Measurements from ENCODE around the gene COL19A1.

DNA sequence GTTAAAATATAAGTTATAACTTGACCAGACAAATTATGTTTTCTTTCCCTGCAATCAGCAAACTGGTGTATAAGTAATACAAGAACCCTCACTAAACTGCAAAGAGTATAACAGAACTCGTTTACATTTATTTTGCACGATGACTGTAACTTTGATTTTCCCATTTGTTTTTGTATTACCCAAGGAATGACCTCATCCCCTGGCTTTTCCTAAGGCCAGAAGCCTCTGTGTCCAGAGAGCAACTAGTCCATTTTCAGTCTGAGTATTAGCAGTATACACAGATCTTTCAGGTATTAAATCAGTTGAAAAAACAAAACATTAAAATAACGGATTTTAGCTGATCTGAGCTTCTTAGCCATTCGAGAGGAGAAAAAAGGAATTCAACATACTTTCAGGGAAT lies 17.2 kb downstream of the COL19A1 start:
- TF ChIP-seq CREB1 (IDR thresholded peaks at IDR 0.05; ENCODE audit: low read depth) (no peak), YY1 (IDR thresholded peaks at IDR 0.05; ENCODE audit: low read depth) (no peak), RAD21 (IDR thresholded peaks at IDR 0.05; ENCODE audit: low read depth) (no peak), TEAD4 (IDR thresholded peaks at IDR 0.05) (no peak), EGR1 (IDR thresholded peaks at IDR 0.05) (no peak), CEBPB (IDR thresholded peaks at IDR 0.05) (no peak), EP300 (IDR thresholded peaks at IDR 0.05; ENCODE audit: borderline replicate concordance) (no peak), FOXM1 (IDR thresholded peaks at IDR 0.05; ENCODE audit: borderline replicate concordance, low read depth) (no peak), TAF1 (IDR thresholded peaks at IDR 0.05; ENCODE audit: low read depth) (no peak), TCF12 (IDR thresholded peaks at IDR 0.05; ENCODE audit: low read depth) (no peak)
- TF ChIP-seq, protein P1, sequence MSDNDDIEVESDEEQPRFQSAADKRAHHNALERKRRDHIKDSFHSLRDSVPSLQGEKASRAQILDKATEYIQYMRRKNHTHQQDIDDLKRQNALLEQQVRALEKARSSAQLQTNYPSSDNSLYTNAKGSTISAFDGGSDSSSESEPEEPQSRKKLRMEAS (IDR thresholded peaks at IDR 0.05) = no peak
- TF ChIP-seq, protein P2, sequence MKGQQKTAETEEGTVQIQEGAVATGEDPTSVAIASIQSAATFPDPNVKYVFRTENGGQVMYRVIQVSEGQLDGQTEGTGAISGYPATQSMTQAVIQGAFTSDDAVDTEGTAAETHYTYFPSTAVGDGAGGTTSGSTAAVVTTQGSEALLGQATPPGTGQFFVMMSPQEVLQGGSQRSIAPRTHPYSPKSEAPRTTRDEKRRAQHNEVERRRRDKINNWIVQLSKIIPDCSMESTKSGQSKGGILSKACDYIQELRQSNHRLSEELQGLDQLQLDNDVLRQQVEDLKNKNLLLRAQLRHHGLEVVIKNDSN (IDR thresholded peaks at IDR 0.05) = no peak
- TF ChIP-seq, protein P3, sequence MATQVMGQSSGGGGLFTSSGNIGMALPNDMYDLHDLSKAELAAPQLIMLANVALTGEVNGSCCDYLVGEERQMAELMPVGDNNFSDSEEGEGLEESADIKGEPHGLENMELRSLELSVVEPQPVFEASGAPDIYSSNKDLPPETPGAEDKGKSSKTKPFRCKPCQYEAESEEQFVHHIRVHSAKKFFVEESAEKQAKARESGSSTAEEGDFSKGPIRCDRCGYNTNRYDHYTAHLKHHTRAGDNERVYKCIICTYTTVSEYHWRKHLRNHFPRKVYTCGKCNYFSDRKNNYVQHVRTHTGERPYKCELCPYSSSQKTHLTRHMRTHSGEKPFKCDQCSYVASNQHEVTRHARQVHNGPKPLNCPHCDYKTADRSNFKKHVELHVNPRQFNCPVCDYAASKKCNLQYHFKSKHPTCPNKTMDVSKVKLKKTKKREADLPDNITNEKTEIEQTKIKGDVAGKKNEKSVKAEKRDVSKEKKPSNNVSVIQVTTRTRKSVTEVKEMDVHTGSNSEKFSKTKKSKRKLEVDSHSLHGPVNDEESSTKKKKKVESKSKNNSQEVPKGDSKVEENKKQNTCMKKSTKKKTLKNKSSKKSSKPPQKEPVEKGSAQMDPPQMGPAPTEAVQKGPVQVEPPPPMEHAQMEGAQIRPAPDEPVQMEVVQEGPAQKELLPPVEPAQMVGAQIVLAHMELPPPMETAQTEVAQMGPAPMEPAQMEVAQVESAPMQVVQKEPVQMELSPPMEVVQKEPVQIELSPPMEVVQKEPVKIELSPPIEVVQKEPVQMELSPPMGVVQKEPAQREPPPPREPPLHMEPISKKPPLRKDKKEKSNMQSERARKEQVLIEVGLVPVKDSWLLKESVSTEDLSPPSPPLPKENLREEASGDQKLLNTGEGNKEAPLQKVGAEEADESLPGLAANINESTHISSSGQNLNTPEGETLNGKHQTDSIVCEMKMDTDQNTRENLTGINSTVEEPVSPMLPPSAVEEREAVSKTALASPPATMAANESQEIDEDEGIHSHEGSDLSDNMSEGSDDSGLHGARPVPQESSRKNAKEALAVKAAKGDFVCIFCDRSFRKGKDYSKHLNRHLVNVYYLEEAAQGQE (IDR thresholded peaks at IDR 0.05; ENCODE audit: low read depth) = no peak

All from Ishikawa (cell line).